ENCODE results near the gene CLEC18C.
"Not testable (repeated sequence)": the region's sequence is repeated elsewhere in the genome, so short reads cannot be mapped to it uniquely, and the experiment has no call there.

GRCh38 chr16:70126226-70126625 lies 47.4 kb upstream of the CLEC18C start:
- not testable (repeated sequence) for TF ChIP-seq RAD21 (conservative IDR thresholded peaks at IDR 0.05 in 1 of 2, IDR thresholded peaks at IDR 0.05 in 1 of 2); HOXA7 (CRISPR knock-in tag; IDR thresholded peaks at IDR 0.05); CEBPB (IDR thresholded peaks at IDR 0.05); CTCF (IDR thresholded peaks at IDR 0.05); SMC3 (IDR thresholded peaks at IDR 0.05); MAX (IDR thresholded peaks at IDR 0.05); ZNF302 (CRISPR knock-in tag; IDR thresholded peaks at IDR 0.05); EP300 (IDR thresholded peaks at IDR 0.05); CBX2 (IDR thresholded peaks at IDR 0.05; ENCODE audit: borderline replicate concordance, low read depth); E2F6 (IDR thresholded peaks at IDR 0.05; ENCODE audit: borderline replicate concordance, low read depth); BCL3 (IDR thresholded peaks at IDR 0.05)
